ENCODE data around the gene DHX40. TPM values are rescaled to one million over a fixed set of nuclear protein-coding genes. Genes with fewer than 3 reads are reported as not detected.
A peak's percentile ranks its signal among the peaks of the same experiment; 100 is the strongest.

The DHX40 gene
- total RNA-seq, 1 experiment from 2014 or later = 23.3 TPM

GRCh38 chr17:59533694-59534093, 31.7 kb upstream of the DHX40 start:
- H3K36me3 Mint-ChIP-seq (ENCODE audit: insufficient read depth, unreplicated experiment) = no peaks in the 10 kb centered on the region
- no TSS peak for BruUV-seq (replicated peaks)
- H3K27ac Mint-ChIP-seq (ENCODE audit: low read depth, unreplicated experiment) = peak overlapping the region; percentile 25
- H3K9me3 Mint-ChIP-seq (ENCODE audit: unreplicated experiment) = no peaks in the 10 kb centered on the region
- TF ChIP-seq CTCF (IDR thresholded peaks at IDR 0.05; ENCODE audit: unreplicated experiment) = no peak
- peaks cover 22% of the 10 kb centered on the region for H3K27me3 Mint-ChIP-seq (ENCODE audit: insufficient read depth, unreplicated experiment)
- ChIA-PET CTCF (interaction anchor here (0.6 to 1.9 kb wide), 6 partner anchors 11 to 137 kb away, joined by 3 to 11 read pairs (median 3); no protein-coding TSS in a partner anchor), POLR2A (no interaction called here)
- H3K4me1 Mint-ChIP-seq (ENCODE audit: insufficient read depth, unreplicated experiment) = no peaks in the 10 kb centered on the region
- no peak for DNase-seq (ENCODE audit: unreplicated experiment)
- intact Hi-C loops (cut with micrococcal nuclease) = no loop called here
- H3K4me3 Mint-ChIP-seq (ENCODE audit: unreplicated experiment) = no peak overlapping the region

GRCh38 chr17:59534583-59534982, 30.8 kb upstream of the DHX40 start:
- Mint-ChIP-seq H3K4me1 (ENCODE audit: insufficient read depth, unreplicated experiment) (no peaks in the 10 kb centered on the region), H3K9me3 (ENCODE audit: unreplicated experiment) (no peaks in the 10 kb centered on the region), H3K27ac (ENCODE audit: low read depth, unreplicated experiment) (no peak overlapping the region), H3K36me3 (ENCODE audit: insufficient read depth, unreplicated experiment) (no peaks in the 10 kb centered on the region), H3K27me3 (ENCODE audit: insufficient read depth, unreplicated experiment) (peaks cover 25% of the 10 kb centered on the region), H3K4me3 (ENCODE audit: unreplicated experiment) (no peak overlapping the region)
- ChIA-PET CTCF (interaction anchor here (0.7 kb wide), 2 partner anchors 27 to 80 kb away, joined by 3 read pairs; no protein-coding TSS in a partner anchor), POLR2A (no interaction called here)
- DNase-seq (ENCODE audit: unreplicated experiment) = peak; percentile 14
- BruUV-seq (replicated peaks) = no TSS peak
- TF ChIP-seq CTCF (IDR thresholded peaks at IDR 0.05; ENCODE audit: unreplicated experiment) = no peak
- intact Hi-C loops (cut with micrococcal nuclease) = no loop called here

GRCh38 chr17:59538195-59538909, 27.1 kb upstream of the DHX40 start:
- Mint-ChIP-seq H3K27me3 (ENCODE audit: insufficient read depth, unreplicated experiment) (peaks cover 42% of the 10 kb centered on the region), H3K4me3 (ENCODE audit: unreplicated experiment) (no peak overlapping the region), H3K4me1 (ENCODE audit: insufficient read depth, unreplicated experiment) (no peaks in the 10 kb centered on the region), H3K9me3 (ENCODE audit: unreplicated experiment) (no peaks in the 10 kb centered on the region), H3K27ac (ENCODE audit: low read depth, unreplicated experiment) (peak overlapping the region; percentile 4), H3K36me3 (ENCODE audit: insufficient read depth, unreplicated experiment) (no peaks in the 10 kb centered on the region)
- CTCF ChIA-PET = interaction anchor here (0.6 to 1.1 kb wide), 3 partner anchors 8 to 318 kb away, joined by 3 to 4 read pairs (median 4); partner anchors contain the start of gene GDPD1
- POLR2A ChIA-PET = interaction anchor here (0.8 to 0.9 kb wide), 2 partner anchors 81 to 119 kb away, joined by 4 read pairs; partner anchors contain the start of gene CLTC
- no peak for TF ChIP-seq CTCF (IDR thresholded peaks at IDR 0.05; ENCODE audit: unreplicated experiment)
- intact Hi-C loops (cut with micrococcal nuclease) = no loop called here
- BruUV-seq (replicated peaks) = no TSS peak
- no peak for DNase-seq (ENCODE audit: unreplicated experiment)

GRCh38 chr17:59542960-59543635, 22.3 kb upstream of the DHX40 start:
- ChIA-PET CTCF (interaction anchor here (0.7 to 1.3 kb wide), 4 partner anchors 14 to 380 kb away, joined by 3 read pairs; no protein-coding TSS in a partner anchor), POLR2A (no interaction called here)

More at GRCh38 chr17:59542960-59543635, 22.3 kb upstream of the DHX40 start:
- Mint-ChIP-seq H3K36me3 (ENCODE audit: insufficient read depth, unreplicated experiment) (no peaks in the 10 kb centered on the region), H3K9me3 (ENCODE audit: unreplicated experiment) (no peaks in the 10 kb centered on the region), H3K4me3 (ENCODE audit: unreplicated experiment) (no peak overlapping the region), H3K27ac (ENCODE audit: low read depth, unreplicated experiment) (no peak overlapping the region), H3K4me1 (ENCODE audit: insufficient read depth, unreplicated experiment) (no peaks in the 10 kb centered on the region), H3K27me3 (ENCODE audit: insufficient read depth, unreplicated experiment) (peaks cover 35% of the 10 kb centered on the region)
- intact Hi-C loops (cut with micrococcal nuclease) = no loop called here
- no TSS peak for BruUV-seq (replicated peaks)
- TF ChIP-seq CTCF (IDR thresholded peaks at IDR 0.05; ENCODE audit: unreplicated experiment) = no peak
- no peak for DNase-seq (ENCODE audit: unreplicated experiment)

Data from MCF 10A (cell line).